GM21367 (cell line): Measurements from ENCODE around the gene ASTL.
"Not testable (repeated sequence)": the region's sequence is repeated elsewhere in the genome, so short reads cannot be mapped to it uniquely, and the experiment has no call there.

Experiments
- ATAC-seq: cut with Tn5 transposase; IDR thresholded peaks from one replicate; pipeline ENCODE4 v1.9.1; 2021; ENCODE audit not compliant: unreplicated experiment

The ASTL gene

DNA sequence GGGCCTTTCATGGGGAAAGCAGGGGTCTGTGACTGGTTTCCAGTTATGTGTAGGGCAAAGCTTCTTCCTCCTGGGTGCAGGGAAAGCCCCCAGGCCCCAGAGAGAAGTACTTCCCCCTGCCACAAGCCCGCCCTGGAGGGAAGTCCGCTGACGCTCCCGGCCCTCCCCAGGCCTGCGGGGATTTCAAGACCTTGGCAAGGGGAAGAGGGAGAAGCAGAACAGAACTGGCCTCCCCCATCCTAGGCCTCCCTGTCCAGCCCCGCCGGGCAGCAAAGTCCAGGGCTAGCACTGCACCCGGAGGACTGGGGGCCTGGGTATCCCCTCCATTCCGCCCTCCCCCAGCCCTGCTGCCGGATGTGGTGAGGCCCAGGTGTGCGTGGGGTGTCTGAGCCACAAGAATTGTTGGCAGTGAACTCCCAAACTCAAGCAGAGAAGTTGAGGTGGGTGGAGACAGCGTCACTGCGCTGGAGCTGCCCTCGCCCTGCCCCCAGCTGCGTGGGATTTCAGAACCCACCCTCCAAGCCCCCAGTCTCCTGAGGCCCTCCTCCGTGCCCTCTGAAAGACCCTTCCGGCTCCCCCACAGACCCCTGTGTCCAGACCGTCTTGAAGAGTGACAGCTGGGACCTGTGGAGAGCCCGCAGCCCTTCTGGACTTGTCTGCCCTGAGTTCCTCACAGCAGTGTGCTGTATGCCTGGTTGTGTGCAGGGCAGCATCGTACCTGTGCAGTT is 8.0 kb upstream of the ASTL start:
- ATAC-seq: peak; percentile 20

DNA sequence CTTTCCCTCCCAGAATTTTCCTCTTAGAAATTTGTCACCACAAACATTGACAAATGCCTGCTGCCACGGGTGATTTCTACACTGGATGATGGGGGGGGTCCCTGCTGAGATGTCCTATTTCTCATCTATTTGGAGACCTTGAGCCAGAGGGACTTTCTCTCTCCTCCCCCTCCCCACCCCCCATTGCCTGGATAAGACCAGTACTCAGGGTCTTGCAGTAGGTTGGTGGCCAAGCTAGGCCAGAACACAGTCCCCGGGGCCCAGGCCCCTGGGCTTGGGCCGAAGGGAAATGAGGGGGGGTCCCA is 7.5 kb upstream of the ASTL start:
- ATAC-seq: no peak

DNA sequence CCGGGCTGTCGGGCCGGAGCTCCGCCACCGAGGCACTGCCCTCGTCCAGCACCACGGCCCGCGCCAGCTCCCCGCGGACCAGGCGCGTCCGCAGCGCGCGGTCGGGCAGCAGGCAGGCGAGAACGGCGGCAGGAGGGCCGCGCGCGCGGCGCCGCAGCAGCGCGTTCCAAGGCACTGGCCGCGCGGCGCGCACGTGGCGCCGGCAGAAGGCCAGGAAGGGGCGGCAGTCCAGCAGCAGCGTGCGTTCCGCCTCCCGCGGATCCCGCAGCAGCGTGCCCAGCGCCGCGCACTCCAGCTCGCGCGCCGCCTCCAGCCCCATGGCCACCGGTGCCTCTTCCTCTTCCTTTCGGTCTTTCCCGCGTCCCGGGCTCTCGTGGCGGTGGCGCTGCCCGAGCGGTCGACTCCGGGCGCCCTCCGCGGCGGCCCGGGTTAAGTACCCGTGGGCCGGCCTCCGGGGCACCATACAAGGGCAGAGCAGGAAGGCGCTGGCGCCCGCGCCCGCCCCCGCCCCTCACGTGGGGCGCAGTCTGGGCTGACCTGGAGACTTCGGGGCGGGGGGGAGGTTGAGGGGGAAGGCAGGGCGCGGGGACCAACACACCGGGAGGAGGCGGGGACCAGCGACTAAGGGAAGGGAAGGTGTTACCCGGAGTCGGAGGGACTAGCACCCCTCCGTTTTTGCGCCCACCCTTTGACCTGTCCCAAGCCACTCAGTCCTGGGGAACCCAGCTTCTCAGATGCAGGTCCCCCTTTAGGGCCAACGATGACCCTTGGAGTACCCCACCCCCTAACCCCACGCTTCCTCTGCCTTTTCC is 6.9 kb upstream of the ASTL start, which contains the start of gene DUSP2:
Gene DUSP2, minus strand, starts transcription at position 405 of the 812 bp plus-strand sequence. Its CDS starts 86 bp downstream, at position 319.
- peak; percentile 38 for ATAC-seq

DNA sequence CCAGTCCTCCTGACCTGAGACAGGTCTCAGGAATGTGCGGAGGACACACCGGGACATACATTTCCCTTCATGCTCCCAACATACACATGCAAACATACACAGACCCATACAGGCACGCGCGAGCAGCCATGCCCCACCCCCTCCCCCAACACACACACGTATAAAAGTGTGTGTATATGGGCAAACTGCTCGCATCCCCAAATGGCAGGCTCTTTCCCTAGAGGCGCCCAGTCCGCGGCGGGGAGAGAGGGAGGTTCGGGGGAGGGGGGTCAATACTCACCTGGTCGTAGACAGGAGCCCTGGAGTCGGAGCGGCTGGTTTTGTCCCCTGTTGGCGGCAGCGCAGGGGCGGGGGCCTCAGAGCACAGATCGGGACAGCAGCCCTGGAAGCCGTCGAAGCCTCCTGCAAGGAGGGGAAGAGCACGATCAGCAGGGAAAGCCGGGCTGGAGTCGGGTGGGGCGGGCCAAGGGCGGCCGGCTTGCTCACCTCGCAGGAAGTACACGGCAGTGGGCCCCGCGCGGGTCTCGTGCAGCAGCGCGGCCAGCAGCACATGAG is 6.3 kb upstream of the ASTL start:
- ATAC-seq: no peak

DNA sequence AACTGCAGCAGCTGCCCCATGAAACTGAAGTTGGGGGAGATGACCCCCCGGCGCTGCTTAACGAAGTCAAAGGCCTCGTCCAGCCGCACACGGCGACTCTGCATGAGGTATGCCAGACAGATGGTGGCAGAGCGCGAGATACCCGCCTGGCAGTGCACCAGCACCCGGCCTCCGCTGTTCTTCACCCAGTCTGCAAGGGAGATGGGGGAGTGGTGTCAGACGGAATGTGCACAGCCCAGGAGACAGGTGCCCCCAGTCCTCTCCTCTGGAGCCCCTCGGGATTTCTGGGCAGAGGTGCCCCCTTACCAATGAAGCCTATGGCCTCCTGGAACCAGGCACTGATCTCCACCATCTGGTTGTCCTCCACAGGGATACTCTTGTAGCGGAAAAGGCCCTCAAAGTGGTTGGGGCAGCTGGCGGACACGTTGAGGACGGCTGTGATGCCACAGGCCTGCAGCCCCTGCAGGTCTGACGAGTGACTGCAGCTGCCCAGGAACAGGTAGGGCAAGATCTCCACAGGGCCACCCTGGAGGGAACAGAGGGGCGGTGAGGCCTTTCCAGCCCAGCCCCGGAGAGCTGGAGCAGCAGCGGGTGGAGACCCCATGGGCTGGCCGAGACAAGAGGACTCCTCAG is 5.7 kb upstream of the ASTL start:
- no peak for ATAC-seq

DNA sequence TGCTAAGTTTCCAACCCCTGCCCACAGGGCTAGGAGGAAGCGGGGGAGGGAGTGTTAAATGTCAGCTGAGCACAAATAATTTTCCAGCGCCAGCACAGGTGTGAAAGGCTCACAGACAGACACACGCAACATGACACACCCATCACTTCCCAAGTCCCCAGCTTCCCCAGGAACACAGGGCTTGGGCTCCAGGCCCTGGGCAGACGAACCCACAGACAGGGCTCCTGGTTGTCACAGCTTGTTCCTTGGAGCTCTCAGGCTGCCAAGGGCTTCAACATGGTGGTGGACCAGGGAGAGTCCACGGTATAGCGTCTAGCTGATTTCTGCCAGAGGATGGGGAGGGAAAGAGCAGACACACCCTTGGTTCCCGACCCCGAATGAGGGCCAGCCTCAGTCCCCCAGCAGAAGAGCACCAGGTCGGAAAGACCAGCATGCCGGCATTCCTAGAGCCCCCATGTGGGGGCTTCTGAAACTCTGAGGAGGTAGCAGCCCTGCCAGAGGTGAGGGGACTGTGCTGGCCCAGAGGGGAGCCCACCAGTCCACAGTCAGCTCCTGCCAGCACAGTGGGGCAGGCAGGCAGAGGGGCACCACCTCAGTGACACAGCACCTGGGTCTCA is 5.0 kb upstream of the ASTL start:
- no peak for ATAC-seq

DNA sequence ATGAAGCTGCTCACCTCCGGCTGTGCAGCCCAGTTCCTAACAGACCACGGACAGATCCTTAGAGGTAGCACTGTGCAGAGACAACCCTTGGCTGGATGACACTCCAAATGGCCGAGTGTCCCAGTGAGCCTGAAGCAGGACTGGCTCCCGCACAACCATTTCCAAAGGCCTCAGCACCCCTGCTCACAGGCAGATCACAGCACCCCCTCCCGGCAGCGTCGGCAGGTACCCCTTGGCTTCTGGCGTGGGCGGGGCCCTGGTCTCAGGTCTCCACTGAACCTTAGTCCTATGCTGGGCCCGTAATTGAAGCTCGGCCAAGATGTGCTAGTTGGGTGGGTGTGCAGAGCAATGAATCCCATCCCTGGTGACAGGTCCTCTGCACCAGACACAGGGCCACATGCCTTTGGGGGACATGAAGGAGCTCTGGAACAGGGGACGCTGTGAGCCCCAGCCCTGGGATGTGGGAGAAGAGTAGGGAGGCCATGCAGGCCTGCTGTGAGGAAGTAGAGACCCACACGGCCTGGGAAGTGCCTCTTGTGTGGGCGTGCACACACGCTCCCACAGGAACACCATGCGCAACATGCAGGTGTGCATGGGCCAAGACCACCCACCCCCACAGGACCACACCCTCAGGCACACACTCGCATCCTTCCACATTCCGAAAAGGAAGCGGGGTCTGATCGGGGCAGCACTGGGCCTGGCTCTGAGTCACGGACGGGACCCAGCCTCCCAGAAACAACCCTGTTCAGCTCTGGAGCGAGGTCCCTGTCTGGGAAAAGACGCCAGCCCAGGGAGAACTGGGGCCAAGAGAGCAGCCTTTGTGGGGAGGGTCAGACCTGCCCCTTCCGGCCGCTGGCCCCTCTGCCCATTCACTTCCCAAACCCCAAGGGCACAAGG is 4.2 kb upstream of the ASTL start:
- ATAC-seq: no peak

DNA sequence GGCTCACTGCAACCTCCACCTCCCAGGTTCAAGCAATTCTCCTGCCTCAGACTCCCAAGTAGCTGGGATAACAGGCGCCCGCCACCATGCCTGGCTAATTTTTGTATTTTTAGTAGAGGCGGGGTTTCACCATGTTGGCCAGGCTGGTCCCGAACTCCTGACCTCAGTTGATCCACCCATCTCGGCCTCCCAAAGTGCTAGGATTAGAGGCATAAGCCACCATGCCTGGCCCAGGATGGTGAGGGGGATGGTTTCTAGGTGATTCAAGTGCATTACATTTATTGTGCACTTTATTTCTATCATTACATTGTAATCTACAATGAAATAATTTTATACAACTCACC is 3.3 kb upstream of the ASTL start:
- ATAC-seq: not testable (repeated sequence)

DNA sequence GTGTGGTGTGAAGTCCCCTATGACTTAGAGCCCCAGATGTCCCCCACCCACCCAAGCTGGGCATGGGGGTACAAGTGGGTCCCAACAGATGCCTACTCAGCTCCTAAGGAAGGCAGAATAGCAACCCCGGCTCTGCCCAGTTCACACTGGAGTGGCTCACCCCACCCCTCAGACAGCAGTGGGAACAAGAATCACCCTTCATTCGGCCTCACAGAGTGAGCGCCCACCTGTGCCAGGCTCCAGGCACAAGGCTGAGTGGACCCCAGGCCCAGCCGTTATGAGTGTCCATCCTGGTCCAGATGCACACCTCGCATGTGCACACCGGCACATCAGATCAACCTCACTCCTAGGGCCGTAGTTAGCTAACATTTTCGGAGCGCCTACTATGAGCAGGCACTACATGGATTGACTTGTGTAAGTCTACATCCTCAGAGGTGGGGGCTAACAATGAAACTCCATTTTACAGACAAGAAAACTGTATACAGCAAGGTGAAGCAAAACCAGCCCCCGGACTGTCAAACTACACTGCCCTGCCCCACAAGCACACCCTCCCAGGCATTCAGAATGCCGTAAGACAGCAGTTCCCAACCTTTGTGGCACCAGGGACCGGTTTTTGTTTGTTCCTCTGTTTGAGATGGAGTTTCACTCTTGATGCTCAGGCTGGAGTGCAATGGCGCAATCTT is 2.8 kb upstream of the ASTL start:
- ATAC-seq: no peak

DNA sequence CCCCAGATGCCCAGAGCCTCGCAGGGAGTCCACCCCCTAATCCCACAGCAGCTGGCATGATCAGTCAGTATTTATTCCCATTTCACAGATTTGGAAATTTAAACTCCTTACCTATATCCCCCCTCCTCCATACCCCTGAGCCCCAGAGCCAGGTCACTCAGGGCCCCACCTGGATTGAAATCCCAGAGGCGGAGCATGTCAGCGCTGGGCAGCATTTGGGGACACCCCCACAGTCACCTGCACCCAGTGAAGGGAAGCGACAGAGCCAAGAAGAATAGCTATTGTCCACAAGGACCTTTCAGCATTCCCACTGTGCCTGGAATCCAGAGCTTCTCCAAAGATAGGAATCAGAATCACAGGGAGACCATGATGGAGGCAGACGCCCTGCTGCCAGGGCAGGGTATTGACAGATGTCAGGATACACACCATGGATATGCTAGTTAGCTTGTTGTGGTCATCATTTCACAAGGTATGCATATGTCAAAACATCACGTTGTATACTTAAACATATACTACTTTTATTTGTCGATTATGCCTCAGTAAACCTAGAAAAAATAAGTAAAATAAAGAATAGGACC is 968 bp upstream of the ASTL start:
- ATAC-seq: no peak

DNA sequence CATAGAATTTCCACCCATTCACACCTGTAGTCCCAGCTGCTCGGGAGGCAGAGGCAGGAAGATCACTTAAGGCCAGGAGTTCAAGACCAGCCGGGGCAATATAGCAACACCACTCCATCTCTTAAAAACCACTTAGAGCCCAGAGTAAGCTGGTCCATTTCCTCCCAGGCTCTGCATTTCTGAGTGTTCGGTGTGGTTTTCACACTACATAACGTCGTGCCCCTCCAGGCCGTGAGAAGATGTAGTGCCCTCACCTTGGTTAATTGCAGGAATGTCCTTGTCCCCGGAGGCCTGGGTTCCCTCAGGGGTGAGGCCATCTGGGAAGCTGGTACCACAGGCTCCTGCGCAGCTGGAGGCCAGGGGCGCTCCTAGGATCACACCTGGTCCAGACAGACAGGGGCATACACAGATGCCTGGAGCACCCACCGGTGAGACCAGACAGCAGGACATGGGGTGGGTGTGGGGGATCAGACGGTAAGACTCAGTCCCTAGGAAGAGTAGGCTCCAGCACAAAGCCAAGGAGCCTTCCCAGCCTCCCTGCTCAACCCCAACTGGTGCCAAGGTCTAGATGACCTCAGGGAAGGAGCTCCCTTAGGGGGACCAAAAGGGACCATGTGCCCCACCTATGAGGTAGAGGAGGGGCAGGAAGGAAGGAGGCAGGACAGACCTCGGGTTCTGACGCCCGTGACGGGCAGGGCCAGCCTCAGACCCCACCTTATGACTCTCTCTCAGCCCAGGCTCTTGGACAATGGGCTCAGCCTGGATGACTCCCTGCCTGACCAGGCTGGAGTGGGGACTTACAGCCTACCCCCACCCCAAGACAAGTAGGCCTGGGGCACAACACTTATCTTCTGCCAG is 752 bp downstream of the ASTL start:
- ATAC-seq: no peak

DNA sequence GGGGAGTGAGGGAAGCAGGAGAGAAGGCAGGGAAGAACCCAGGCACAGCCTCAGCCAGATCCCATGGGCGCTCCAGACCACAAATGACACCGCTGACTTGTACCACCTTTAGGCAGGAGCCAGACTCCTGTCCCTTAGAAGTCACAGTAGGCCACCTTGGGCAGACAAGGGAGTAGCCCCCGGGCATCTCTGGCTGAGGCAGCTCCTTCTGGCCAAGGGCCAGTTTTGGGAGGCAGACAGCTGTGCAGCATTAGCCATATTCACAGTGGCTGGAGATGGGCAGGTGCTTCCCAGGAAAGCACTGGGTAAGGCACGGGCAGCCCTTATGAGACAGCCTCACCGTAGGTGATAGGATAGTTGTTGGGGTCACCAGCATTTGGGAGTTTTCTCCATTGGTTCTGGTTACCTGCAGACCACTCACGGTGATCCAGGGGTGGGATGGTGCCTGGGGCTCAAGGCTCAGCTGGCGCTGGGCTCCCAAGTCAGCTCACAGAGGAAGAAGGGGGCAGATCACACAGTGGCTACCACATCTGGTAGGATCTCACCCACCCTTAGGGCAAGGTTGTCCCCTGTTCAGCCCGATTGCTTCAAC is 2.1 kb downstream of the ASTL start:
- ATAC-seq: no peak

DNA sequence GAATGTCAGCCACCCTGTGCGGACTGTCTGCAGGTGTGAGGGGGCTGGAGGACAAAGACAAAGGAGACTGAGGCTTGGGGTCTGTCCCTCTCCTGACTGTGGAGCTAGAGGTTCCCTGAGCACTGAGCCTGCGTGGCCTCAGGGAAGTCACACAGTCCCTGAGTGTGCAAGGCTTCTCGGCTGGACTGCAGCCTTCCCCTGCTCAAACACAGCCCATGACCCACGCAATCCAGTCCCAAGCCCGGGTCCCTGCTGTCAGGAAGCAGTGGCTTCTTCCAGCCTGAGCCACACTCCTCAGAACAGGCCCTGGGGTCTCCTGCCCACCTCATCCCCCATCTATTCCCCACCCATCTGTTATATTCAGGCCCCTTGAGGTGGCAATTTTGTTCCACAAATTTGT is 2.7 kb downstream of the ASTL start:
- no peak for ATAC-seq

DNA sequence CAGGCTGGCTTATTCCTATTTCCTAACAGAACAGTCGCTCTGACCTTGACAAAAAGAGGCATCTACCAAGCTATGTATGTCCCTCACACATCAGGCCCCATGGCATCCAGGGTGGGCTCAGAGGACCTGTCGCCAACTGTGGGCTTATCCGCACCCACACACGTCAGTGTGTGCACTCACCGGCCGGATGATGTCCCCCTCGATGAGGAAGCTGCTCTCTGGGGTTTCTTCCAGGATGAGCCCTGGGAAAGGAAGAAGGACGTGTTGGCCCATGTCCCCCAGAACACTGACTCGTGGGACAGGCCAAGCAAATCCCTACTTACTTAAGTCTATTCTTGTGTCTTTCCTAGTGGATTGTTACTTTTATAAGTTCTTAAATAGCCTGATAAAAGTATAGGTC is 3.1 kb downstream of the ASTL start:
- ATAC-seq: no peak

DNA sequence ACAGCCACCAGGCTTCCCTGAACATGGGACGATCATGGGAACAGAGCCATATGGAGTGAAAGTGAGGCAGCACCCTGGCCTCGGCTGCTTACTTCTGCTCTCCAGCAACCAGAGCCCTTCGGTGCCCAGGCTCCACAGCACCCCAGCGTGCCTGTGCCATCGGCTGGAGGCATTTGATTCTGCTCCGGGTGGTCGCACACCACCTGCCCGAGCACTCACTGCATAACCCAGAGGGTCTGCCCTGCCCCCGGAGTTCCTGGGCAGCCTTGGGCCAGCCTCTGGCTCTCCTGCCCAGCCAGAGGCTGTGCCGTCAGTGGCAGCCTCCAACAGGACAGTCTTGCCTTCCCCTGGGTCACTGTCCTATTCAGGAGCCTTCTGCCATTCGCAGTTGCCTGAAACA is 3.9 kb downstream of the ASTL start:
- no peak for ATAC-seq

DNA sequence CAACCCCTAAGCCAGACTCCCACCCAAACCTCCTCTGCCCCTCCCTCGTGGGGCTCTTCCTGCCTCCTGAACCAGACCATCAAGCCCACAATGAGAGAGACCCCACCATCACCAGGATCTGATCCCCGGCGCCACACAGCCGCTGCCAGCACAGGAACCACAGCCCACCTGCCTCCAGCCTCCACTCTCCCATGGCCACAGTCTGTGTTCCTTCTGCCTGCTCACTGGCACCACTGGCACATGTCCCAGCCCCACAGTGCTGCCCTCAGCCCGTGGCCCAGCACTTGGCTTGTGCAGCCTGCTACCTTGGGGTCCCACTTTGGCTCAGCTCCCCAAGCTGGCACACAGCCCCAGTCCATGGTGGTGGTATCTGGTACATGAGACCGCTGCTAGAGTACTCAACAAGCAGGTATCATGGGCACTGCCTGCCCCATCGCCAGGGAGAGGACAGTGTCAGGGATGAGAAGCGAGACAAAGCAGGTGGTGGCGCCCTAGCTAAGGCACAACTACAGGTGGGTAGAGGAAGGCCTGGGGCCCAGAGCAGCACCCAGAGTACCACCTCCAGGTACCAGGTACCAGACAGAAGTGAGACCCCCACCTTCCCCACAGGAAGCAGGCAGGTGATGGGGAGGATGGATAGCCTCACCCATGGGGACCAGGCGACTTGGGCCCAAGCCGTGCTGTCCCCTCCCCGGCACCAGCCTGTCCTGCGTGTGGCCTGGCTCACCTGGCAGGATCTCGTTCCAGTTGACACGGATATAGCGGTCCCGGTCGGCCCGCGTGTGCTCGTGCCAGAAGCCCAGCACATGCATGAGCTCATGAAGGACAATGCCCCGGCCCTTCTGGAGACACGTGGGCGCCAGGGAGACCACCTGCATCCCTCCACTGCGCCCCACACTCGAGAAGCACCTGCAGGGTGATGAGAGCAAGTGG is 6.2 kb downstream of the ASTL start:
- no peak for ATAC-seq

DNA sequence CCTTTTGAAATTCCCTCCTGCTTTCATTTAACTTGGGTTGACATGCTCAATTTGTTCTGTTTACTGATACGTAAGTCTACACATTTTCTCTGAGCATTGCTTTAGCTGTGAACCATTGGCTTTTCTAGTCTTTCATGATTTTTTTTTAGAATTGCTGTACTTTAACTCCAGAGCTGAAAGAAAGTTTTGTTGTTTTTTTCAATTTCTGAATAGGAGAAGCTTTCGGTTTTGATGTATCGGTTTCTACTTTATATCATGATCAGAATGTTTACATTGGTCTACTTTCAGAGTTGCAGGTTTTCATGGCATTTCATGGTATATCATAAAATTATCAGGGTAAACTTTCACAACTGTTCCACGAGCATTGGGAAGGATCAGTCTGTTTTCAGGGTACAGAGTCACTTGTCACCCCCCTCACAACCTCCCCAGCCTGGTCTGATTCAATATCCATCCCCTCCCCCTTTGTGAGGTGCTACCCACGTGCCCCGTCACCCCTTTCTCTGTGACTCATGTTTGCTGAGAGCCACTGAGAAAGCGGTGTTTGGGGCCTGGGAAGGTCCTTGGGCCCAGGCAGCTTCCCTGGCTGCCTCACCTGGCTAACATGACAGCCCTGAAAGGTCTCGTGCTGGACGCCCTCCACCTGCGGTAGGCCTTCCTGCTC is 7.0 kb downstream of the ASTL start:
- ATAC-seq: no peak
